ENCODE measurements around the gene HMX2. TPM values are rescaled to one million over a fixed set of nuclear protein-coding genes. Genes with fewer than 3 reads are reported as not detected.

The HMX2 gene
- total RNA-seq, 2 experiments from 2014 or later = not detected

- H3K27me3 Mint-ChIP-seq = peaks cover 77% of the 10 kb centered on the region
- no peak for DNase-seq
- H3K4me3 Mint-ChIP-seq = peak overlapping the region; percentile 35
- H3K4me1 Mint-ChIP-seq = peaks cover 29% of the 10 kb centered on the region
- POLR2A ChIA-PET = interaction anchor here (0.9 to 1.9 kb wide), 2 partner anchors 11 to 20 kb away, joined by 3 to 4 read pairs; partner anchors contain the start of gene BUB3
- CTCF ChIA-PET = interaction anchor here (1.1 to 2.5 kb wide), 7 partner anchors 15 to 424 kb away, joined by 3 to 13 read pairs (median 3); partner anchors contain the start of gene BUB3
- H3K9me3 Mint-ChIP-seq = no peaks in the 10 kb centered on the region
- H3K27ac Mint-ChIP-seq = peak overlapping the region; percentile 49
- H3K36me3 Mint-ChIP-seq (ENCODE audit: low read depth) = peaks cover 3% of the 10 kb centered on the region
Observed at GRCh38 chr10:123133541-123134342, 14.2 kb upstream of the HMX2 start.

DNA sequence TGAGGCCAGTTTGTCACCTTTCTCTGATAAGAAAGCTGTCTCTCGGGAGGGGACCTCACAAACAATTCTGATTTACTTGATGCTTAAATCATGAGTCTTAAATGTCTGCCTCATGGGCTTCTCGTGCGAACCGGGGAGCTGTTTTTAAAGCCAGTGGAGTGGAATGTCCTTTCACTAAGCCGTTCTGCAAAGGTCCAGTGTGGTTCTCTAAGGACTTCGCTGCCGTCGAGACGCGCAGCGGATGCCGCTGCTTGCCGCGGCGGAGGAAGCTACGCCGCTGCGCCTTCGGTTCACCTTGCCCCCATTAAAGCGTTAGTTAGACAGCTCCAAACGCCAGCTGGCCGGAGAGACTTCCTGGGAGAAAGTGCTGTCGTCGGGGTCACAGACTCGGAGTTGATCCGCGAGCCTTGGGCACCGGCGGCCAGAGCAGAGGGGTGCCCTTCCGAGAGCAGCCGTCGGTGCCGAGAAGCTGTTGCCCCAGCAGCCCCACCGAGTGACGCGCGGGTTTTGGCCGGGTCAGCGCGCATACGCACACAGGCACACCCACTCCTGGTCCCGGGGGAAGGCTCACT, 13.5 kb upstream of the HMX2 start:
- DNase-seq = no peak
- POLR2A ChIA-PET = interaction anchor here (0.9 to 1.9 kb wide), 2 partner anchors 11 to 20 kb away, joined by 3 to 4 read pairs; partner anchors contain the start of gene BUB3
- Mint-ChIP-seq H3K4me3 (no peak overlapping the region), H3K36me3 (ENCODE audit: low read depth) (peaks cover 3% of the 10 kb centered on the region), H3K9me3 (no peaks in the 10 kb centered on the region), H3K4me1 (peaks cover 32% of the 10 kb centered on the region), H3K27me3 (peaks cover 79% of the 10 kb centered on the region), H3K27ac (peak overlapping the region; percentile 49)
- CTCF ChIA-PET = interaction anchor here (0.7 to 2.5 kb wide), 7 partner anchors 15 to 425 kb away, joined by 3 to 13 read pairs (median 3); partner anchors contain the start of gene BUB3

GRCh38 chr10:123134915-123135414, 13.0 kb upstream of the HMX2 start:
- POLR2A ChIA-PET = interaction anchor here (0.9 to 1.9 kb wide), 2 partner anchors 10 to 19 kb away, joined by 3 to 4 read pairs; partner anchors contain the start of gene BUB3
- CTCF ChIA-PET = interaction anchor here (0.7 to 2.5 kb wide), 6 partner anchors 14 to 425 kb away, joined by 3 to 13 read pairs (median 3); no protein-coding TSS in a partner anchor
- Mint-ChIP-seq H3K27me3 (peaks cover 79% of the 10 kb centered on the region), H3K4me1 (peaks cover 36% of the 10 kb centered on the region), H3K4me3 (no peak overlapping the region), H3K9me3 (no peaks in the 10 kb centered on the region), H3K27ac (no peak overlapping the region), H3K36me3 (ENCODE audit: low read depth) (peaks cover 6% of the 10 kb centered on the region)
- no peak for DNase-seq

GRCh38 chr10:123135415-123136141, 12.4 kb upstream of the HMX2 start, which contains the start of gene HMX3:
Gene HMX3 (plus strand): TSS chr10:123135970. CDS start chr10:123136051, 81 bp downstream.
- ChIA-PET POLR2A (interaction anchor here (1.9 kb wide), 1 partner anchor 10 kb away, joined by 4 read pairs; no protein-coding TSS in a partner anchor), CTCF (no interaction called here)
- Mint-ChIP-seq H3K27ac (no peak within 1 kb of the TSS), H3K36me3 (ENCODE audit: low read depth) (peaks cover 6% of the 10 kb centered on the region), H3K27me3 (peaks cover 79% of the 10 kb centered on the region), H3K4me1 (peaks cover 40% of the 10 kb centered on the region), H3K9me3 (no peaks in the 10 kb centered on the region), H3K4me3 (peak within 1 kb of the TSS; percentile 54)
- DNase-seq = no peak

DNA sequence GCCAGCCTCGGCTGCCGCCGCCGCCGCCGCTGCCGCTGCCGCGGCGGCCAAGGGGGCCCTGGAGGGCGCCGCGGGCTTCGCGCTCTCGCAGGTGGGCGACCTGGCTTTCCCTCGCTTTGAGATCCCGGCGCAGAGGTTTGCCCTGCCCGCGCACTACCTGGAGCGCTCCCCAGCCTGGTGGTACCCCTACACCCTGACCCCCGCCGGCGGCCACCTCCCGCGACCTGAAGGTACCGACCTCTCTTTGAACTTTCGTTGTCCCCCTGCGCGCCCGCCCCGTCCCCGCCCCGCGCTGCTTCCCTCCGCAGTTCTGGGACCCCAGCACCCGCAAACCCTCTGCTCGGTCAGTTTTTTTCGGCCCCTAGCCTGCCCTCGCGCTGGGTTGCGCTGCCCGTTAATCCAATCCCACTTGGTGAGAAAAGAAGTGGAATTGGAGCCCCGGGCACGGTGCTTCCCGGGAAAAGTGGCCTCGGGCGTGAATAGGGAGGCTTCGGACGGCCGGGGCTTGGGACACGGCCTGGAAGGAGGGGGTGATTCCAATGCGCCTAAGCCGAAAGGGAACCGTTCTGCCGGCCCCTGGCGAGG, 11.6 kb upstream of the HMX2 start:
- ChIA-PET CTCF (interaction anchor here (1.2 kb wide), 1 partner anchor 18 kb away, joined by 4 read pairs; the partner anchor contains the start of gene BUB3), POLR2A (no interaction called here)
- H3K4me1 Mint-ChIP-seq = peaks cover 40% of the 10 kb centered on the region
- H3K4me3 Mint-ChIP-seq = no peak overlapping the region
- no peak for DNase-seq
- no peaks in the 10 kb centered on the region for H3K9me3 Mint-ChIP-seq
- peaks cover 6% of the 10 kb centered on the region for H3K36me3 Mint-ChIP-seq (ENCODE audit: low read depth)
- peaks cover 81% of the 10 kb centered on the region for H3K27me3 Mint-ChIP-seq
- H3K27ac Mint-ChIP-seq = no peak overlapping the region

DNA sequence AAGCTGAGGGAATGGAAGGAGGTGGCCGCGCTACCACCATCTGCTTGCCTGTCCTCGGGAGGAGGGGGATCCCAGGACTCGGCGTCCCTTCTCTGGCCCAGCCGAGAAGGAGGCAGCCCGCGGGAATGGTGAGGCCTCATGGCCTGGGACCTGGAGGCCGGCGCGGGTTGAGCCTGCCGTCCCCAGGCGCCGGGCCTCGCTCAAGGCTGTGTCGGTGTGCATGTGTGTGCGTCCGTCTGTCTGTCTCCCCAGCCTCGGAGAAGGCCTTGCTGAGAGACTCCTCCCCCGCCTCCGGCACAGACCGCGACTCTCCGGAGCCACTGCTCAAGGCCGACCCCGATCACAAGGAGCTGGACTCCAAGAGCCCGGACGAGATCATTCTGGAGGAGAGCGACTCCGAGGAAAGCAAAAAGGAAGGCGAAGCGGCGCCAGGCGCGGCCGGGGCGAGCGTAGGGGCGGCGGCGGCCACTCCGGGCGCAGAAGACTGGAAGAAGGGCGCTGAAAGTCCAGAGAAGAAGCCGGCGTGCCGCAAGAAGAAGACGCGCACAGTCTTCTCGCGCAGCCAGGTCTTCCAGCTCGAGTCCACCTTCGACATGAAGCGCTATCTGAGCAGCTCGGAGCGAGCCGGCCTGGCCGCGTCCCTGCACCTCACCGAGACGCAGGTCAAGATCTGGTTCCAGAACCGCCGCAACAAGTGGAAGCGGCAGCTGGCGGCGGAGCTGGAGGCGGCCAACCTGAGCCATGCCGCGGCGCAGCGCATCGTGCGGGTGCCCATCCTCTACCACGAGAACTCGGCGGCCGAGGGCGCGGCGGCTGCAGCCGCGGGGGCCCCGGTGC, 10.9 kb upstream of the HMX2 start:
- ChIA-PET CTCF (interaction anchor here (1.2 kb wide), 1 partner anchor 17 kb away, joined by 4 read pairs; the partner anchor contains the start of gene BUB3), POLR2A (interaction anchor here (0.9 kb wide), 1 partner anchor 15 kb away, joined by 3 read pairs; no protein-coding TSS in a partner anchor)
- Mint-ChIP-seq H3K4me3 (peak overlapping the region; percentile 53), H3K27me3 (peaks cover 81% of the 10 kb centered on the region), H3K9me3 (no peaks in the 10 kb centered on the region), H3K27ac (peak overlapping the region; percentile 78), H3K36me3 (ENCODE audit: low read depth) (peaks cover 11% of the 10 kb centered on the region), H3K4me1 (peaks cover 40% of the 10 kb centered on the region)
- DNase-seq = no peak

- Mint-ChIP-seq H3K27ac (no peak overlapping the region), H3K36me3 (ENCODE audit: low read depth) (peaks cover 11% of the 10 kb centered on the region), H3K27me3 (peaks cover 82% of the 10 kb centered on the region), H3K4me1 (peaks cover 32% of the 10 kb centered on the region), H3K9me3 (no peaks in the 10 kb centered on the region), H3K4me3 (no peak overlapping the region)
- no peak for DNase-seq
- ChIA-PET CTCF (interaction anchor here (0.7 to 3.7 kb wide), 2 partner anchors 11 to 378 kb away, joined by 3 to 21 read pairs; no protein-coding TSS in a partner anchor), POLR2A (interaction anchor here (3.7 kb wide), 1 partner anchor 12 kb away, joined by 27 read pairs; no protein-coding TSS in a partner anchor)
Observed at GRCh38 chr10:123139165-123139520, 8.8 kb upstream of the HMX2 start.

DNA sequence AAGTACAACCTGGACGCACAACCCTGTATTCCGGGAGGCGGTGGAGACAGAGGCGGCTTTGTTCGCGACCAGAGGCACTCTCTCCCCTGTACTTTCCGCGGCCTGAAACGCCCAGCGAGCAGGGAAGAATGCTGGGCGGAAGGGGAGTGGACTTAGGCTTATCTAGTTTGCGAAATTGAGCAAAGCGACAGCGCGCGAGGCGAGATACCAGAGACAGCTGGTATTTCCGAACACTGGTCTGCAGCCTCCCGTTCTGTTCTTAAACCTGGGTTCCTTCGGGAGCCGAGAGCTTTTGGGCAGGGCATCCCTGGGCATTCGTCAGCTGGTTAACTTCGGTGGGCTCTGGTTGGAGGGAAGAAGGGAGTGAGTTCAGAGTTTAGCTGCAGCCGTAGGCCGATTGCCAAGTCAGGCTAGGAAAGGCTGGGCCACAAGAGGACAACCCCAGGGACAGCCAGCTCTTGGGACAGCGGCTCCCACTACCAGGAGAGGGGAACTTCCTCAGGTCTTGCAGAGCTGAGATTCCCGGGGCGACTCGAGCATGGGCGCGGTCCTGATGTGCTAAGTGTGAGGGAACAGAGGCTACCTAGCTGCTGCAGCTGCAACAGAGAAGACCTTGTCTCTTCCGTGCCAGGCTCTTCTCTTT, 8.3 kb upstream of the HMX2 start:
- CTCF ChIA-PET = interaction anchor here (1.8 to 3.7 kb wide), 2 partner anchors 11 to 14 kb away, joined by 4 to 21 read pairs; partner anchors contain the start of gene BUB3
- Mint-ChIP-seq H3K27ac (no peak overlapping the region), H3K4me1 (peaks cover 32% of the 10 kb centered on the region), H3K27me3 (peaks cover 82% of the 10 kb centered on the region), H3K36me3 (ENCODE audit: low read depth) (peaks cover 11% of the 10 kb centered on the region), H3K9me3 (no peaks in the 10 kb centered on the region), H3K4me3 (no peak overlapping the region)
- DNase-seq = no peak
- POLR2A ChIA-PET = interaction anchor here (1.4 to 3.7 kb wide), 2 partner anchors 11 to 14 kb away, joined by 5 to 27 read pairs; partner anchors contain the start of gene BUB3

DNA sequence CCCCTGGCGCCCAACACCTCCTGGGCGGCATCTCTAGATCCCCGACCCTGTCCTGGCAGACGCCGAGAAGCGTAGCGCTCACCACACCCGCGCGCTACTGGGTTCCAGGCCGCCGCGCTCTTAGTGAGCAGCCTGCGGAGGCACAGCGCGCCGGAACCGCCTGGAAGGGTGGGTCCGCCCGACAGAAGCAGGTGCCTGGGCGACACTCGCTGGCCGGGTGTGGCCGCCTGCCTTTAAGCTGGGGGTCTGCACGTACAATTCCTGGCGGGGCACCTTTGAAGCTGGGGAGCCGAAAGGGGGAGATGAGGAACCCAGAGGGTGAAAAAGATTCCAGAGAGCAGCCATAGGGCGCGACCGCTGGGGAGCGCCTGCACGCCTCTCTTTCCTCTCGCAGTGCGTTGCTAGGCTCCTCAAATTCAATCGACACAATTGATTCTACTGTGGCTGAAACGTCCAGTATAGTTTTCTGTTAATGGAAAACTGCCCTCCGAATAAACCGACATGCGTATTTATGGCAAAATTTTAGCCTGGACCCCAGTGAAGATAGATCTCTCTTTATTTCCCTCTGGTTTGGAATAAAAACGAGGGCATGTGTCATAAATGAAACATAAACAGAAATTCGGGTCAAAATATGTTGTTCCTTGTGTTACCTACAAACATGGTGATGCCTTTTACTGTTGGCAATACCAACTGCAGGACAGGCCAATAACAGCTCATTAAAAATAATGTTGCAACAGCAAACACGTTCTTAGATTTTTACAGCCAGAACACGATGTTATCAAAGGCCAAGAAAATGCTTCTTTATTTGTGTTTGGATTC, 7.6 kb upstream of the HMX2 start:
- no peak for DNase-seq
- no peak overlapping the region for H3K4me3 Mint-ChIP-seq
- H3K36me3 Mint-ChIP-seq (ENCODE audit: low read depth) = peaks cover 11% of the 10 kb centered on the region
- no peaks in the 10 kb centered on the region for H3K9me3 Mint-ChIP-seq
- peaks cover 86% of the 10 kb centered on the region for H3K27me3 Mint-ChIP-seq
- ChIA-PET POLR2A (interaction anchor here (1.4 to 3.7 kb wide), 2 partner anchors 10 to 14 kb away, joined by 5 to 27 read pairs; partner anchors contain the start of gene BUB3), CTCF (interaction anchor here (1.8 to 3.7 kb wide), 2 partner anchors 10 to 13 kb away, joined by 4 to 21 read pairs; partner anchors contain the start of gene BUB3)
- H3K27ac Mint-ChIP-seq = no peak overlapping the region
- peaks cover 39% of the 10 kb centered on the region for H3K4me1 Mint-ChIP-seq

- no peaks in the 10 kb centered on the region for H3K9me3 Mint-ChIP-seq
- H3K4me3 Mint-ChIP-seq = no peak overlapping the region
- no peak for DNase-seq
- H3K36me3 Mint-ChIP-seq (ENCODE audit: low read depth) = peaks cover 11% of the 10 kb centered on the region
- ChIA-PET CTCF (interaction anchor here (1.8 to 3.7 kb wide), 2 partner anchors 9 to 13 kb away, joined by 4 to 21 read pairs; partner anchors contain the start of gene BUB3), POLR2A (interaction anchor here (0.7 to 3.7 kb wide), 3 partner anchors 10 to 13 kb away, joined by 3 to 27 read pairs (median 5); partner anchors contain the start of gene BUB3)
- no peak overlapping the region for H3K27ac Mint-ChIP-seq
- H3K4me1 Mint-ChIP-seq = peaks cover 44% of the 10 kb centered on the region
- peaks cover 91% of the 10 kb centered on the region for H3K27me3 Mint-ChIP-seq
Observed at GRCh38 chr10:123140983-123141390, 6.9 kb upstream of the HMX2 start.

Data from activated CD4-positive, alpha-beta memory T cell treated with anti-CD3 and anti-CD28 coated beads, Interleukin-2, amount 10 ng/mL, durations not matched to agents 7 days and 5 days (primary cell).